Peyer's patch (tissue), 4 donors: ENCODE measurements around the gene LRRC28. TPM values are rescaled to one million over a fixed set of nuclear protein-coding genes. Genes with fewer than 3 reads are reported as not detected.

Source experiments
- DNase-seq, 3 donors: peaks; one replicate each; pipeline ENCODE4 v3.0.0-alpha.2; 2017 to 2019
- H3K27ac ChIP-seq, 4 donors: fragments of 200-600 bp; sonication (generic); one replicate each; pipeline ENCODE4 v1.5.1; 2016 to 2019
- H3K27me3 ChIP-seq, 2 donors: fragments of 200-600 bp; sonication (generic); one replicate each; pipeline ENCODE4 v1.5.1; 2019
- H3K36me3 ChIP-seq, 3 donors: fragments of 200-600 bp; sonication (generic); one replicate each; pipeline ENCODE4 v1.5.1; 2016 to 2019
- H3K4me1 ChIP-seq, 4 donors: fragments of 200-600 bp; sonication (generic); one replicate each; pipeline ENCODE4 v1.5.1; 2016 to 2019
- H3K4me3 ChIP-seq, 4 donors: fragments of 200-600 bp; sonication (generic); 1 replicate in 3 of 4; 2 replicates in 1 of 4; pipeline ENCODE4 v1.5.1; 2016 to 2019; ENCODE audit warnings: mild to moderate bottlenecking in 1 of 4
- H3K9me3 ChIP-seq, 4 donors: fragments of 200-600 bp; sonication (generic); one replicate each; pipeline ENCODE4 v1.5.1; 2016 to 2019; ENCODE audit warnings: mild to moderate bottlenecking in 1 of 4
- CTCF ChIP-seq, 6 experiments: fragments of 450-650 bp in 4 of 6; fragments of 200-600 bp in 2 of 6; sonication (generic) in 1 of 6; IDR thresholded peaks; one replicate each; pipeline ENCODE4 v1.5.1; 2017 to 2019; ENCODE audit warnings: antibody characterized with exemption in 6 of 6, mild to moderate bottlenecking in 3 of 6, moderate library complexity in 1 of 6
- POLR2A ChIP-seq, 2 donors: fragments of 450-650 bp; IDR thresholded peaks; one replicate each; pipeline ENCODE4 v1.5.1; 2017; ENCODE audit warnings: antibody characterized with exemption in 2 of 2, mild to moderate bottlenecking in 2 of 2, moderate library complexity in 2 of 2
- total RNA-seq, 4 donors: library from RNA; depleted of rRNA; stranded (reverse); fragments of >200 nt; gene quantifications; one replicate each; pipeline ENCODE4 v1.1.0, GENCODE V29; 2016

Gene LRRC28
- total RNA-seq, 4 donors from 2014 or later = 62.7 to 197 (median 157) TPM

GRCh38 chr15:99421172-99421656, 169.9 kb downstream of the LRRC28 start:
- H3K4me3 ChIP-seq = no peak overlapping the region
- no peaks in the 10 kb centered on the region for H3K36me3 ChIP-seq
- H3K27me3 ChIP-seq = no peaks in the 10 kb centered on the region
- TF ChIP-seq POLR2A (IDR thresholded peaks at IDR 0.05) = no peak
- TF ChIP-seq CTCF (IDR thresholded peaks at IDR 0.05) = no peak
- H3K4me1 ChIP-seq = peaks cover 0 to 6% (median 2%) of the 10 kb centered on the region in 4 donors
- H3K9me3 ChIP-seq = no peaks in the 10 kb centered on the region
- DNase-seq = peak in 1 of 3 donors; percentile 51
- no peak overlapping the region for H3K27ac ChIP-seq

- Histone ChIP-seq H3K9me3 (no peaks in the 10 kb centered on the region), H3K4me1 (peaks cover 0 to 6% (median 2%) of the 10 kb centered on the region in 4 donors), H3K27ac (no peak overlapping the region), H3K27me3 (no peaks in the 10 kb centered on the region), H3K4me3 (no peak overlapping the region), H3K36me3 (no peaks in the 10 kb centered on the region)
- TF ChIP-seq POLR2A (IDR thresholded peaks at IDR 0.05) (no peak), CTCF (IDR thresholded peaks at IDR 0.05) (no peak)
- DNase-seq = no peak
Observed at GRCh38 chr15:99421758-99422157, 170.5 kb downstream of the LRRC28 start.

- Histone ChIP-seq H3K27me3 (no peaks in the 10 kb centered on the region), H3K27ac (no peak overlapping the region), H3K36me3 (no peaks in the 10 kb centered on the region), H3K4me3 (no peak overlapping the region), H3K9me3 (no peaks in the 10 kb centered on the region), H3K4me1 (peaks cover 0 to 6% (median 2%) of the 10 kb centered on the region in 4 donors)
- TF ChIP-seq POLR2A (IDR thresholded peaks at IDR 0.05) (no peak), CTCF (IDR thresholded peaks at IDR 0.05) (no peak)
- DNase-seq = peak in 2 of 3 donors; percentile 16 to 30
Observed at GRCh38 chr15:99423186-99424130, 172.2 kb downstream of the LRRC28 start.

GRCh38 chr15:99424131-99424571, 172.9 kb downstream of the LRRC28 start:
- no peak overlapping the region for H3K4me3 ChIP-seq
- no peaks in the 10 kb centered on the region for H3K9me3 ChIP-seq
- no peak for DNase-seq
- H3K27ac ChIP-seq = no peak overlapping the region
- H3K27me3 ChIP-seq = no peaks in the 10 kb centered on the region
- no peaks in the 10 kb centered on the region for H3K36me3 ChIP-seq
- TF ChIP-seq CTCF (IDR thresholded peaks at IDR 0.05) = no peak
- TF ChIP-seq POLR2A (IDR thresholded peaks at IDR 0.05) = no peak
- H3K4me1 ChIP-seq = peaks cover 0 to 6% (median 2%) of the 10 kb centered on the region in 4 donors

- no peaks in the 10 kb centered on the region for H3K27me3 ChIP-seq
- H3K27ac ChIP-seq = peak overlapping the region in 3 of 4 donors; percentile 27 to 70 (median 46)
- H3K4me3 ChIP-seq = no peak overlapping the region
- no peaks in the 10 kb centered on the region for H3K36me3 ChIP-seq
- no peaks in the 10 kb centered on the region for H3K9me3 ChIP-seq
- peaks cover 0 to 6% (median 2%) of the 10 kb centered on the region in 4 donors for H3K4me1 ChIP-seq
- no peak for TF ChIP-seq POLR2A (IDR thresholded peaks at IDR 0.05)
- TF ChIP-seq CTCF (IDR thresholded peaks at IDR 0.05) = no peak
- peak in 2 of 3 donors; percentile 41 to 47 for DNase-seq
Observed at GRCh38 chr15:99424978-99425656, 173.8 kb downstream of the LRRC28 start.
